Spleen (tissue), 7 donors: ENCODE data around the gene WIPF2.

Experiments used
- POLR2A ChIP-seq, 3 donors: fragments of 450-650 bp; IDR thresholded peaks; one replicate each; pipeline ENCODE4 v1.5.1; 2017; ENCODE audit warnings: antibody characterized with exemption in 3 of 3, mild to moderate bottlenecking in 1 of 3
- TF ChIP-seq, protein P1 (sequence below), 11 experiments: fragments of 200-600 bp in 7 of 11; fragments of 450-650 bp in 4 of 11; sonication (generic) in 4 of 11; IDR thresholded peaks in 8 of 11; conservative IDR thresholded peaks in 3 of 11; 1 replicate in 7 of 11; 2 replicates in 4 of 11; pipeline versions ENCODE4 v1.4.0 to v1.8.0; 2016 to 2021; ENCODE audit warnings: antibody characterized with exemption in 11 of 11, inconsistent platforms in 4 of 11, mild to moderate bottlenecking in 1 of 11
- donor health status: DM: no; HTN: no; CAD: no; lungs with moderate emphysema.
- donor health status: DM: no; HTN: no; CAD: no.
- donor health status: DM: no; HTN: no; CAD: no.

DNA sequence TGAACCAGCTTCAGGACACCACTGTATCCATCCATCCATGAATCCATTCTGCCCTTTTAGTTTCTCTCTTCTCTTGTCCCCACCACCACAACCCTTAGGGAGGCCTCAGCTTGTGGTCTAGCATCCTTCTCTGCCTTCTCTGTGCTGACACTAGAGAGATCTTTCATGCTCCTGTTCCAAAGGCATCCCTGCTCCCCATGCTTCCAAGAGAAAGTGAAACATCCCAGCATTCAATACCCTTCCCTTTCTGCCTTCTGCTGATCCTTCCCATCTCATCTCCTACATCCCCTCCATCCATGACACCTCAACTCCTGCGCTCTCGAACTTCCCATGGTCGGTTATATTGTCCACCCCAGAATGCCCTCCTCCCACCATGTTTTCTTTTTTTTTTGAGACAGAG is 31.9 kb upstream of the WIPF2 start:
- TF ChIP-seq, protein P1, sequence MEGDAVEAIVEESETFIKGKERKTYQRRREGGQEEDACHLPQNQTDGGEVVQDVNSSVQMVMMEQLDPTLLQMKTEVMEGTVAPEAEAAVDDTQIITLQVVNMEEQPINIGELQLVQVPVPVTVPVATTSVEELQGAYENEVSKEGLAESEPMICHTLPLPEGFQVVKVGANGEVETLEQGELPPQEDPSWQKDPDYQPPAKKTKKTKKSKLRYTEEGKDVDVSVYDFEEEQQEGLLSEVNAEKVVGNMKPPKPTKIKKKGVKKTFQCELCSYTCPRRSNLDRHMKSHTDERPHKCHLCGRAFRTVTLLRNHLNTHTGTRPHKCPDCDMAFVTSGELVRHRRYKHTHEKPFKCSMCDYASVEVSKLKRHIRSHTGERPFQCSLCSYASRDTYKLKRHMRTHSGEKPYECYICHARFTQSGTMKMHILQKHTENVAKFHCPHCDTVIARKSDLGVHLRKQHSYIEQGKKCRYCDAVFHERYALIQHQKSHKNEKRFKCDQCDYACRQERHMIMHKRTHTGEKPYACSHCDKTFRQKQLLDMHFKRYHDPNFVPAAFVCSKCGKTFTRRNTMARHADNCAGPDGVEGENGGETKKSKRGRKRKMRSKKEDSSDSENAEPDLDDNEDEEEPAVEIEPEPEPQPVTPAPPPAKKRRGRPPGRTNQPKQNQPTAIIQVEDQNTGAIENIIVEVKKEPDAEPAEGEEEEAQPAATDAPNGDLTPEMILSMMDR (IDR thresholded peaks at IDR 0.05 in 8 of 11, conservative IDR thresholded peaks at IDR 0.05 in 3 of 11), result no peak
- no peak for TF ChIP-seq POLR2A (IDR thresholded peaks at IDR 0.05)
